ENCODE measurements around the gene FBXO46.

GRCh38 chr19:45682117-45682516 is 48.6 kb downstream of the FBXO46 start:
- TF ChIP-seq, protein P1, sequence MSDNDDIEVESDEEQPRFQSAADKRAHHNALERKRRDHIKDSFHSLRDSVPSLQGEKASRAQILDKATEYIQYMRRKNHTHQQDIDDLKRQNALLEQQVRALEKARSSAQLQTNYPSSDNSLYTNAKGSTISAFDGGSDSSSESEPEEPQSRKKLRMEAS (IDR thresholded peaks at IDR 0.05), result no peak
- TF ChIP-seq, protein P2, sequence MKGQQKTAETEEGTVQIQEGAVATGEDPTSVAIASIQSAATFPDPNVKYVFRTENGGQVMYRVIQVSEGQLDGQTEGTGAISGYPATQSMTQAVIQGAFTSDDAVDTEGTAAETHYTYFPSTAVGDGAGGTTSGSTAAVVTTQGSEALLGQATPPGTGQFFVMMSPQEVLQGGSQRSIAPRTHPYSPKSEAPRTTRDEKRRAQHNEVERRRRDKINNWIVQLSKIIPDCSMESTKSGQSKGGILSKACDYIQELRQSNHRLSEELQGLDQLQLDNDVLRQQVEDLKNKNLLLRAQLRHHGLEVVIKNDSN (IDR thresholded peaks at IDR 0.05), result no peak
- TF ChIP-seq TAF1 (IDR thresholded peaks at IDR 0.05; ENCODE audit: low read depth), result no peak
- TF ChIP-seq RAD21 (IDR thresholded peaks at IDR 0.05; ENCODE audit: low read depth), result no peak
- TF ChIP-seq FOXM1 (IDR thresholded peaks at IDR 0.05; ENCODE audit: borderline replicate concordance, low read depth), result no peak
- no peak for TF ChIP-seq NFIC (IDR thresholded peaks at IDR 0.05)
- TF ChIP-seq CEBPB (IDR thresholded peaks at IDR 0.05), result no peak
- TF ChIP-seq TCF12 (IDR thresholded peaks at IDR 0.05; ENCODE audit: low read depth), result no peak
- no peak for TF ChIP-seq YY1 (IDR thresholded peaks at IDR 0.05; ENCODE audit: low read depth)

Data from Ishikawa (cell line).